ENCODE measurements around the gene SUFU.

SUFU gene

GRCh38 chr10:102616066-102616770, 112.4 kb downstream of the SUFU start:
- Mint-ChIP-seq H3K36me3 (ENCODE audit: low read depth) (peaks cover 35% of the 10 kb centered on the region), H3K27ac (peak overlapping the region; percentile 85 to 99 (median 96)), H3K9me3 (no peaks in the 10 kb centered on the region), H3K27me3 (ENCODE audit: low read depth) (no peaks in the 10 kb centered on the region), H3K4me1 (peaks cover 66% of the 10 kb centered on the region), H3K4me3 (peak overlapping the region in 1 of 3 experiments; percentile 13)
- TF ChIP-seq CTCF (IDR thresholded peaks at IDR 0.05; ENCODE audit: unreplicated experiment in 3 of 3): no peak

- Mint-ChIP-seq H3K27ac (peak overlapping the region; percentile 83 to 99 (median 85)), H3K9me3 (no peaks in the 10 kb centered on the region), H3K27me3 (ENCODE audit: low read depth) (no peaks in the 10 kb centered on the region), H3K4me1 (peaks cover 64% of the 10 kb centered on the region), H3K36me3 (ENCODE audit: low read depth) (peaks cover 35% of the 10 kb centered on the region), H3K4me3 (no peak overlapping the region)
- no peak for TF ChIP-seq CTCF (IDR thresholded peaks at IDR 0.05; ENCODE audit: unreplicated experiment in 3 of 3)
These were observed 113.3 kb downstream of the SUFU start for GRCh38 chr10:102617041-102617440.

- Mint-ChIP-seq H3K4me3 (no peak overlapping the region), H3K27me3 (ENCODE audit: low read depth) (no peaks in the 10 kb centered on the region), H3K4me1 (peaks cover 56% of the 10 kb centered on the region), H3K36me3 (ENCODE audit: low read depth) (peaks cover 34% of the 10 kb centered on the region), H3K9me3 (no peaks in the 10 kb centered on the region), H3K27ac (peak overlapping the region; percentile 96 to 99 (median 98))
- TF ChIP-seq CTCF (IDR thresholded peaks at IDR 0.05; ENCODE audit: unreplicated experiment in 3 of 3): no peak
These were observed 114.0 kb downstream of the SUFU start for GRCh38 chr10:102617816-102618215.

- TF ChIP-seq CTCF (IDR thresholded peaks at IDR 0.05; ENCODE audit: unreplicated experiment in 3 of 3): no peak
- Mint-ChIP-seq H3K36me3 (ENCODE audit: low read depth) (peaks cover 38% of the 10 kb centered on the region), H3K4me3 (peak overlapping the region in 1 of 3 experiments; percentile 38), H3K27me3 (ENCODE audit: low read depth) (no peaks in the 10 kb centered on the region), H3K9me3 (no peaks in the 10 kb centered on the region), H3K27ac (peak overlapping the region; percentile 96 to 99 (median 98)), H3K4me1 (peaks cover 61% of the 10 kb centered on the region)
These were observed 115.7 kb downstream of the SUFU start for GRCh38 chr10:102619281-102619981.

GRCh38 chr10:102620138-102620590, 116.4 kb downstream of the SUFU start:
- Mint-ChIP-seq H3K27me3 (ENCODE audit: low read depth) (no peaks in the 10 kb centered on the region), H3K4me3 (no peak overlapping the region), H3K36me3 (ENCODE audit: low read depth) (peaks cover 43% of the 10 kb centered on the region), H3K27ac (peak overlapping the region; percentile 96 to 99 (median 98)), H3K9me3 (no peaks in the 10 kb centered on the region), H3K4me1 (peaks cover 68% of the 10 kb centered on the region)
- no peak for TF ChIP-seq CTCF (IDR thresholded peaks at IDR 0.05; ENCODE audit: unreplicated experiment in 3 of 3)

Data from nephron (organoid).